Endodermal cell (in vitro differentiated cells): ENCODE measurements around the gene TPK1. TPM values are rescaled to one million over a fixed set of nuclear protein-coding genes. Genes with fewer than 3 reads are reported as not detected.

ENCODE experiments used
- DNase-seq: peaks from one replicate; pipeline ENCODE4 v3.0.0-alpha.2; 2017
- H3K27ac ChIP-seq: 2 replicates; pipeline ENCODE4 v1.5.1; 2013; ENCODE audit warnings: mild to moderate bottlenecking, low read depth, low read length, moderate library complexity
- H3K27me3 ChIP-seq: 2 replicates; pipeline ENCODE4 v1.6.1; 2013; ENCODE audit warnings: mild to moderate bottlenecking, low read length, moderate library complexity; ENCODE audit not compliant: insufficient read depth, control insufficient read depth, poor library complexity, severe bottlenecking
- H3K36me3 ChIP-seq: 2 replicates; pipeline ENCODE4 v1.7.0; 2013; ENCODE audit warnings: mild to moderate bottlenecking, low read length, moderate library complexity; ENCODE audit not compliant: control insufficient read depth, insufficient read depth
- H3K4me1 ChIP-seq: one replicate; pipeline ENCODE4 v1.7.0; 2013; ENCODE audit warnings: low read length; ENCODE audit not compliant: control insufficient read depth, insufficient read depth
- H3K4me3 ChIP-seq: 2 replicates; pipeline ENCODE4 v1.5.1; 2013; ENCODE audit warnings: mild to moderate bottlenecking, low read length, moderate library complexity
- H3K9ac ChIP-seq: 2 replicates; pipeline ENCODE4 v1.6.1; 2013; ENCODE audit warnings: mild to moderate bottlenecking, low read length, moderate library complexity; ENCODE audit not compliant: poor library complexity, severe bottlenecking; ENCODE audit errors: extremely low read depth
- H3K9me3 ChIP-seq: 2 replicates; pipeline ENCODE4 v1.6.1; 2013; ENCODE audit warnings: mild to moderate bottlenecking, low read length, moderate library complexity; ENCODE audit not compliant: control insufficient read depth
- H3K27ac Mint-ChIP-seq: 2 replicates; pipeline ENCODE4 v1.8.0; 2020; ENCODE audit warnings: mixed read lengths
- H3K27me3 Mint-ChIP-seq: 2 replicates; pipeline ENCODE4 v1.8.0; 2021; ENCODE audit warnings: mild to moderate bottlenecking, mixed read lengths; ENCODE audit not compliant: insufficient read depth
- H3K36me3 Mint-ChIP-seq: 2 replicates; pipeline ENCODE4 v1.8.0; 2020; ENCODE audit warnings: low read depth, mixed read lengths
- H3K4me1 Mint-ChIP-seq: 2 replicates; pipeline ENCODE4 v1.8.0; 2020; ENCODE audit warnings: mixed read lengths
- H3K4me3 Mint-ChIP-seq: 2 replicates; pipeline ENCODE4 v1.8.0; 2020; ENCODE audit warnings: mild to moderate bottlenecking, moderate library complexity, mixed read lengths
- H3K9me3 Mint-ChIP-seq: 2 replicates; pipeline ENCODE4 v1.8.0; 2020; ENCODE audit warnings: mild to moderate bottlenecking, mixed read lengths
- CTCF ChIP-seq: fragments of 200-600 bp; sonication (generic); conservative IDR thresholded peaks from 2 replicates; pipeline ENCODE4 v1.5.0; 2021; ENCODE audit warnings: antibody characterized with exemption, mild to moderate bottlenecking
- WGBS, 2 experiments: methylation state at CpG; one replicate each; pipeline versions ENCODE4 v1.1.5 to v1.1.7; 2013; ENCODE audit warnings: missing lambda C conversion rate in 2 of 2, mixed read lengths in 1 of 2; ENCODE audit not compliant: insufficient coverage in 1 of 2, insufficient read length in 1 of 2; 5-methylcytosine and 5-hydroxymethylcytosine counted together
- total RNA-seq, 2 donors: library from RNA; stranded (reverse); fragmentation: NEBNext Ultra II Directional in 1 of 2; extraction: Animal tissue kit (Norgen Biotek cat#: 25700) in 1 of 2; gene quantifications; 2 replicates in 1 of 2; 3 replicates in 1 of 2; pipeline ENCODE4 v1.2.1, GENCODE V29; 2021

Gene TPK1
- total RNA-seq, 2 donors from 2014 or later = 9.7 TPM

GRCh38 chr7:144763291-144763690 is 72.6 kb downstream of the TPK1 start:
- no peaks in the 10 kb centered on the region for H3K9me3 ChIP-seq
- no peak overlapping the region for H3K9ac ChIP-seq
- Mint-ChIP-seq H3K27me3 (no peaks in the 10 kb centered on the region), H3K9me3 (no peaks in the 10 kb centered on the region), H3K4me1 (no peaks in the 10 kb centered on the region), H3K4me3 (no peak overlapping the region), H3K27ac (no peak overlapping the region), H3K36me3 (no peaks in the 10 kb centered on the region)
- no peak overlapping the region for H3K4me3 ChIP-seq
- H3K27ac ChIP-seq = no peak overlapping the region
- no peak for TF ChIP-seq CTCF
- H3K36me3 ChIP-seq = no peaks in the 10 kb centered on the region
- peaks cover 5% of the 10 kb centered on the region for H3K4me1 ChIP-seq
- DNase-seq = no peak
- H3K27me3 ChIP-seq = no peaks in the 10 kb centered on the region
- 95 to 100% methylated on average over 4 to 5 of the region's 5 CpGs for WGBS, 2 experiments

DNA sequence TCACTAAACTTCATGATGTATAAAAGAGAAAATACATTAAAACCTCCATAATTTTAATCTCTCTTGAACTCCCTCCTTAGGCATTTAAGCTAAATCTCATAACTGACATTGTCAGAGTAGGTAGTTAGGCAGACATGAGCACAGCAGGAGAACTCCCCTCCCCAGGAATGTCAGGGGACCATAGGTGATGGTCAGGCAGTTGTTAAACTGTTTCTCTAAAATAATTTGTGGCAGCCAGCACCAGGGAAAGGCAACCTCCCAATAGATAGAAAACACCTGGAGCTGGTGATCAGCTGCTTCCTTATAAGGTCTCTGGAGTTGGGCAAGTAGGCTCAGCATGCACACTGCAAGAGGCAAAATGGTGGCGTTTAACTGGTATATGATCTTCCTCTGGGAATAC is 73.0 kb downstream of the TPK1 start:
- no peak for DNase-seq
- H3K4me1 ChIP-seq = peaks cover 5% of the 10 kb centered on the region
- Mint-ChIP-seq H3K36me3 (no peaks in the 10 kb centered on the region), H3K4me1 (no peaks in the 10 kb centered on the region), H3K4me3 (no peak overlapping the region), H3K27ac (no peak overlapping the region), H3K9me3 (no peaks in the 10 kb centered on the region), H3K27me3 (no peaks in the 10 kb centered on the region)
- peaks cover under 1% of the 10 kb centered on the region for H3K36me3 ChIP-seq
- H3K9ac ChIP-seq = no peak overlapping the region
- TF ChIP-seq CTCF = no peak
- no peak overlapping the region for H3K4me3 ChIP-seq
- H3K27me3 ChIP-seq = no peaks in the 10 kb centered on the region
- H3K9me3 ChIP-seq = no peaks in the 10 kb centered on the region
- no peak overlapping the region for H3K27ac ChIP-seq
- 91% methylated on average over 1 of the region's 1 CpG; no CpG with 5 or more reads in 1 of the 2 experiments for WGBS, 2 experiments

- no peak for TF ChIP-seq CTCF
- H3K27me3 Mint-ChIP-seq = no peaks in the 10 kb centered on the region
- H3K27ac Mint-ChIP-seq = no peak overlapping the region
- H3K9me3 ChIP-seq = no peaks in the 10 kb centered on the region
- H3K36me3 ChIP-seq = peaks cover 4% of the 10 kb centered on the region
- no peaks in the 10 kb centered on the region for H3K27me3 ChIP-seq
- no peak overlapping the region for H3K27ac ChIP-seq
- H3K4me3 Mint-ChIP-seq = no peak overlapping the region
- no peaks in the 10 kb centered on the region for H3K4me1 Mint-ChIP-seq
- peaks cover 5% of the 10 kb centered on the region for H3K4me1 ChIP-seq
- no peak overlapping the region for H3K4me3 ChIP-seq
- DNase-seq = no peak
- no peak overlapping the region for H3K9ac ChIP-seq
- H3K9me3 Mint-ChIP-seq = peaks cover 7% of the 10 kb centered on the region
- WGBS, 2 experiments = 80 to 94% methylated on average over 2 to 5 of the region's 5 CpGs
- peaks cover 2% of the 10 kb centered on the region for H3K36me3 Mint-ChIP-seq
These were observed 74.4 kb downstream of the TPK1 start for GRCh38 chr7:144761493-144761892.
